Lung (tissue), 12 donors: Measurements from ENCODE around the gene RALGAPA2. TPM values are rescaled to one million over a fixed set of nuclear protein-coding genes. Genes with fewer than 3 reads are reported as not detected.

Source experiments
- ATAC-seq: fragments of 200-7000 bp; cut with Tn5 transposase; one replicate; pipeline ENCODE4 v1.9.1; 2020; ENCODE audit warnings: moderate number of reproducible peaks; ENCODE audit not compliant: insufficient read depth, low FRiP score
- DNase-seq, 3 donors: peaks; one replicate each; pipeline ENCODE4 v3.0.0-alpha.2; 2013 to 2017
- H3K27ac ChIP-seq, 2 donors: one replicate each; pipeline ENCODE4 v1.5.1; 2013; ENCODE audit warnings: mild to moderate bottlenecking in 2 of 2, moderate library complexity in 2 of 2, control low read depth in 1 of 2, inconsistent platforms in 1 of 2, low read depth in 1 of 2, low read length in 1 of 2
- H3K27me3 ChIP-seq, 3 donors: one replicate each; pipeline ENCODE4 v1.5.1; 2013; ENCODE audit warnings: low read length in 2 of 3; ENCODE audit not compliant: control insufficient read depth in 3 of 3, insufficient read depth in 3 of 3
- H3K36me3 ChIP-seq, 4 donors: one replicate each; pipeline ENCODE4 v1.5.1; 2013; ENCODE audit warnings: low read length in 4 of 4, mild to moderate bottlenecking in 1 of 4, moderate library complexity in 1 of 4; ENCODE audit not compliant: control insufficient read depth in 4 of 4, insufficient read depth in 4 of 4
- H3K4me1 ChIP-seq, 5 donors: one replicate each; pipeline ENCODE4 v1.5.1; 2013; ENCODE audit warnings: low read length in 5 of 5, mild to moderate bottlenecking in 2 of 5, moderate library complexity in 1 of 5; ENCODE audit not compliant: control insufficient read depth in 5 of 5, insufficient read depth in 5 of 5
- H3K4me3 ChIP-seq: one replicate; pipeline ENCODE4 v1.5.1; 2013; ENCODE audit warnings: mild to moderate bottlenecking, control low read depth, moderate library complexity
- H3K9ac ChIP-seq, 2 donors: one replicate each; pipeline ENCODE4 v1.5.1; 2013; ENCODE audit warnings: low read length in 2 of 2, control low read depth in 1 of 2; ENCODE audit not compliant: insufficient read depth in 1 of 2
- H3K9me3 ChIP-seq, 4 donors: one replicate each; pipeline ENCODE4 v1.5.1; 2013; ENCODE audit warnings: low read length in 3 of 4, mild to moderate bottlenecking in 1 of 4, moderate library complexity in 1 of 4; ENCODE audit not compliant: control insufficient read depth in 4 of 4, insufficient read depth in 3 of 4
- WGBS, 2 donors: extraction: QIAGEN DNeasy Blood & Tissue Kit; methylation state at CpG; one replicate each; pipeline ENCODE4 v1.1.7; 2013; 5-methylcytosine and 5-hydroxymethylcytosine counted together
- polyA plus RNA-seq, 2 donors: library from polyadenylated mRNA; stranded (reverse); fragments of 200-250 nt; gene quantifications; one replicate each; pipeline ENCODE4 v1.2.1, GENCODE V29; 2013
- total RNA-seq, 2 donors: library from RNA; depleted of rRNA in 1 of 2; stranded (reverse); fragments of >200 nt in 1 of 2; gene quantifications; one replicate each; pipeline ENCODE4 v1.2.1, GENCODE V29; 2014 to 2021
- TF ChIP-seq, protein P1 (sequence below): IDR thresholded peaks from 2 replicates; pipeline ENCODE4 v1.5.1; 2012; ENCODE audit warnings: mild to moderate bottlenecking; ENCODE audit errors: control extremely low read depth, extremely low read depth
- donor health status: control.
- donor health status: control.
- donor health status: Bipolar disorder and iron deficiency.
- donor health status: healthy.
- donor health status: DM: yes; HTN: yes; CAD: no.

The RALGAPA2 gene
- total and polyA plus RNA-seq, 4 donors = 12.1 to 83.4 (median 55.6) TPM

DNA sequence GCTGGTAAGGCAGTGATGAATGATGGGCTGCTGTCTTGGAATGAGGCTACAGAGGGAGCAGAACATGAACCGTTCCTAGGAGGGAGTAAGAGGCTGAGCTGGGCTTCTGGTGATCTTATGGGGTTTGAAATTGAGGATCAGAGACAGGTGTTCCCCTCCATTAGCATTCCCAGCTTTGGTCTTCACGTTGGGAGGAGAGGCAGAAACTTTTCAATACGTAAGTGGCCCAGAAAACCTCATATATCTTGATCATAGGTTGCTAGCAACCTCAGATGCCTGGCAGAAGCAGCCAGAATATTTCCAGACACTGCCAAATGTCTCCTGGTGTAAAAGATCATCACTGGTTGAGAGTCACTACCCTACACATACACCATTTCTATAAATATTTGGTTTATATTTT lies 177.4 kb downstream of the RALGAPA2 start:
- H3K4me1 ChIP-seq = no peaks in the 10 kb centered on the region
- ATAC-seq (no peak), DNase-seq (no peak)
- TF ChIP-seq, protein P1, sequence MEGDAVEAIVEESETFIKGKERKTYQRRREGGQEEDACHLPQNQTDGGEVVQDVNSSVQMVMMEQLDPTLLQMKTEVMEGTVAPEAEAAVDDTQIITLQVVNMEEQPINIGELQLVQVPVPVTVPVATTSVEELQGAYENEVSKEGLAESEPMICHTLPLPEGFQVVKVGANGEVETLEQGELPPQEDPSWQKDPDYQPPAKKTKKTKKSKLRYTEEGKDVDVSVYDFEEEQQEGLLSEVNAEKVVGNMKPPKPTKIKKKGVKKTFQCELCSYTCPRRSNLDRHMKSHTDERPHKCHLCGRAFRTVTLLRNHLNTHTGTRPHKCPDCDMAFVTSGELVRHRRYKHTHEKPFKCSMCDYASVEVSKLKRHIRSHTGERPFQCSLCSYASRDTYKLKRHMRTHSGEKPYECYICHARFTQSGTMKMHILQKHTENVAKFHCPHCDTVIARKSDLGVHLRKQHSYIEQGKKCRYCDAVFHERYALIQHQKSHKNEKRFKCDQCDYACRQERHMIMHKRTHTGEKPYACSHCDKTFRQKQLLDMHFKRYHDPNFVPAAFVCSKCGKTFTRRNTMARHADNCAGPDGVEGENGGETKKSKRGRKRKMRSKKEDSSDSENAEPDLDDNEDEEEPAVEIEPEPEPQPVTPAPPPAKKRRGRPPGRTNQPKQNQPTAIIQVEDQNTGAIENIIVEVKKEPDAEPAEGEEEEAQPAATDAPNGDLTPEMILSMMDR = no peak
- WGBS, 2 donors = 85 to 88% methylated on average over 3 of the region's 3 CpGs
- no peaks in the 10 kb centered on the region for H3K9me3 ChIP-seq
- H3K27ac ChIP-seq = no peak overlapping the region
- H3K4me3 ChIP-seq = no peak overlapping the region
- no peak overlapping the region for H3K9ac ChIP-seq
- H3K36me3 ChIP-seq = peaks cover 9 to 21% (median 15%) of the 10 kb centered on the region in 4 donors
- H3K27me3 ChIP-seq = no peaks in the 10 kb centered on the region

DNA sequence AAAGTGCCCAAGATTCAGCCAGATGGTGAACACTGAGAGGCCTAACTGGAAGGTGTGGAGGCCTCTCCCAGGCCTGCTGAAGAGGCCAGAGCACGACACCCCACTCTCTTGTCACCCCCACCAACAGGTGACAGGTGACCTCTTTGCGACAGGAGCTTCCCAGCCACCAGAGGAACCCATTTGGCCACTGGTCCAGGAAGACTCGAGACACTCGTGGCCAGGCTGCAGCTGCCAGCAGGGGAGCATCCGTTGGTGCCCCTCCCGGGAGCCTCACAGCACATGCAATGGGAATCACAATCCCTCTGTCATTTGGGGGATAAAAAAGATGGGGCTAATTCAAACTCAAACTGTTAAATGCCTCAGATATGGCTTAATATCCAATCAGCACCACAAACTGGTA lies 181.2 kb downstream of the RALGAPA2 start:
- Histone ChIP-seq H3K4me3 (no peak overlapping the region), H3K9ac (no peak overlapping the region), H3K4me1 (no peaks in the 10 kb centered on the region), H3K27me3 (no peaks in the 10 kb centered on the region), H3K36me3 (peaks cover 8 to 37% (median 13%) of the 10 kb centered on the region in 4 donors), H3K9me3 (no peaks in the 10 kb centered on the region), H3K27ac (no peak overlapping the region)
- DNase-seq = no peak
- TF ChIP-seq, protein P1 = no peak
- WGBS, 2 donors = 95 to 97% methylated on average over 6 of the region's 6 CpGs
- ATAC-seq = no peak

DNA sequence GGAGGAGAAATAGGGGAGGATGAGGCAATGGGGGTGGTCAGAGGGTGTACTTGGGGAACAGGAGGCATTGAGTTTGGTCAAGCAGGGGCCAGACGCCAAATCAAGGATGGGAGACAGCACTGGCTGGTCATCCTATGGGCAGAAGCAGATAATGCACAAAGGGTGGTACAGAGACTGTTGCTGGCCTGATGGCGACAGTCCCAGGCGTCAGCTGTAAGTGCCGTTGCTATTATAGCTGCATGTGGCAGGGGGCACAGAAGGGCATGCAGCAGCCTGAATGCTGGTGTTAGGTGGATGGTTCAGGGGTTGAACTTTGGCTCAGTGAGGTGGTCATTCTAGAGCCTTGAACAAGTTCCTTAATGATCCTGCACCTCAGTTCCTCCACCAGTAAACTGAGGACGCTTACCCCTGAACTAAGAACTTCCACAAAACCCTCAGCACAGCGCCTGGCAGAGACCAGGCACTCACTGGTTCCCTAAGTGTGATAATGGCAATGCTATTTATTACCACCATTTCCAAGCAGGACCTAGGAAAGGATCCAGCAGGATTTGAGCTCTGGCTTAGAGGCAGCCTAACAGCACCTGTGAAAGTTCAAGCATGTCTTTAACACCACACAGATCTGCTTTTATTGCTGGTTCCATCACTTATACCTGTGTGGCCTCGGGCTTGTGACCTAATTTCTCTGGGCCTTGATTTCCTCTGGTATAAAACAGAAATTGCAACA lies 181.9 kb downstream of the RALGAPA2 start:
- no peak overlapping the region for H3K9ac ChIP-seq
- TF ChIP-seq, protein P1 = no peak
- DNase-seq (no peak), ATAC-seq (no peak)
- H3K4me3 ChIP-seq = no peak overlapping the region
- WGBS, 2 donors = 94 to 97% methylated on average over 7 of the region's 7 CpGs
- peaks cover 0 to 1% (median 0%) of the 10 kb centered on the region in 5 donors for H3K4me1 ChIP-seq
- H3K36me3 ChIP-seq = peaks cover 8 to 39% (median 13%) of the 10 kb centered on the region in 4 donors
- no peaks in the 10 kb centered on the region for H3K9me3 ChIP-seq
- H3K27me3 ChIP-seq = no peaks in the 10 kb centered on the region
- no peak overlapping the region for H3K27ac ChIP-seq
